ENCODE measurements around the gene SLC1A2.

SLC1A2 gene

DNA sequence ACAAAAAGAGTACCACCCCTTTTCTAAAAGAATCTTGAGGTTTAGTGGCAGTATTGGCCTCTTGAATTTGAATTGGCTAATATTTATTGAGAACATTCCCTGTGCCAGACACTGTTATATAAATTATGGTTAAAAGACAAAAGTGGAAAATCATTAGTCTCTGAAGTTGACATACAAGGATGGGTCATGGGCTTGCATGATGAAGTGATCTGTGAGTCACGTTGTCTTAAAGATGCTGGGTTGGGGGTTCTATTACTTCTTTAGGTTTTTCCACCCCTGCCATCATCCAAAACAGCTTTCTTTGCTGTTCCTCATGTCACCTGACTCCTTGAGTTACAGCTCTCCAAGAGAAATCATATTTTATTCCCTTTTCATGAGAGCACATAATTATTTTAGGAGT lies 195.4 kb downstream of the SLC1A2 start:
- TF ChIP-seq, protein P1, sequence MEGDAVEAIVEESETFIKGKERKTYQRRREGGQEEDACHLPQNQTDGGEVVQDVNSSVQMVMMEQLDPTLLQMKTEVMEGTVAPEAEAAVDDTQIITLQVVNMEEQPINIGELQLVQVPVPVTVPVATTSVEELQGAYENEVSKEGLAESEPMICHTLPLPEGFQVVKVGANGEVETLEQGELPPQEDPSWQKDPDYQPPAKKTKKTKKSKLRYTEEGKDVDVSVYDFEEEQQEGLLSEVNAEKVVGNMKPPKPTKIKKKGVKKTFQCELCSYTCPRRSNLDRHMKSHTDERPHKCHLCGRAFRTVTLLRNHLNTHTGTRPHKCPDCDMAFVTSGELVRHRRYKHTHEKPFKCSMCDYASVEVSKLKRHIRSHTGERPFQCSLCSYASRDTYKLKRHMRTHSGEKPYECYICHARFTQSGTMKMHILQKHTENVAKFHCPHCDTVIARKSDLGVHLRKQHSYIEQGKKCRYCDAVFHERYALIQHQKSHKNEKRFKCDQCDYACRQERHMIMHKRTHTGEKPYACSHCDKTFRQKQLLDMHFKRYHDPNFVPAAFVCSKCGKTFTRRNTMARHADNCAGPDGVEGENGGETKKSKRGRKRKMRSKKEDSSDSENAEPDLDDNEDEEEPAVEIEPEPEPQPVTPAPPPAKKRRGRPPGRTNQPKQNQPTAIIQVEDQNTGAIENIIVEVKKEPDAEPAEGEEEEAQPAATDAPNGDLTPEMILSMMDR (IDR thresholded peaks at IDR 0.05): no peak
- Histone ChIP-seq H3K27ac (no peak overlapping the region), H3K4me3 (no peak overlapping the region)
- no peak for DNase-seq (ENCODE audit: low spot score)

DNA sequence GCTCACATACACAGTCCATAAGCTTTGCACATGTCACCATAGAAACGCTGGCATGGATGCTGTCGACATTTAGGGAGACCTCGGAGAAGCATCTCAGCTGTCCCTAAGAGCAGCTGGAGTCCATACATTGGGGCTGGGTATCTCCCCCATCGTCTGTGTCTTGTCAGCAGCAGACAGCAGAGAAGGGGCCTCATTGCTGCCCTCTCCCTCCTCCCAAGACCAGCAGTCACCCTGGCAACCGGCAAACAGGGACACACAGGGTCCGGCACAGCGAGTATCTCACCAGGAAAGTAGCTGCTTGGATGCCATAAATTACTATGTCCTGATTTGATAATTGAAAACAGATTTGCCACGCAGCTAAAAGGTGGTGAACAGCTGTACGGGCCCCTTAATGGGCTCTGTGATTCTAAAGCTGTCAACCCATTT lies 196.0 kb downstream of the SLC1A2 start:
- no peak for DNase-seq (ENCODE audit: low spot score)
- TF ChIP-seq, protein P1 (IDR thresholded peaks at IDR 0.05): no peak
- Histone ChIP-seq H3K27ac (peak overlapping the region; percentile 20 to 54), H3K4me3 (no peak overlapping the region)

DNA sequence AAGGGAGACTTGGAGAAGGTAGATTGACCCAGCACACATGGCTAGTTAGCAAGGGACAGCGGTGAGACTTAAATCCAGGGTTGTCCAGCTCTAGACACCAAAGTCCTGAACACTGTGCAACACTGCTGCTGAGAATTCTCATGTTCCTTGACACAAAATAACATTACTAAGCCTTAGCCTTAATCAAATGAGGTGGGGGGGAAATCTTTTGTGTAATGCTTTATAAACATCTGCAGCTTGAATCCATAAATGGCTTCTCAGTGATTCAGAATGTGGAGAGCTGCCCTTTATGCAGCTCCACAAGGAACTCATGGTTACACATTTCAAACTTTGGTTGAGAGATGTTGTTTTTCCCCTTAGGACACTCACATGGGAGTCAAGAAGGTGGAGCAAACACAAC lies 200.4 kb downstream of the SLC1A2 start:
- H3K27ac ChIP-seq: no peak overlapping the region

DNA sequence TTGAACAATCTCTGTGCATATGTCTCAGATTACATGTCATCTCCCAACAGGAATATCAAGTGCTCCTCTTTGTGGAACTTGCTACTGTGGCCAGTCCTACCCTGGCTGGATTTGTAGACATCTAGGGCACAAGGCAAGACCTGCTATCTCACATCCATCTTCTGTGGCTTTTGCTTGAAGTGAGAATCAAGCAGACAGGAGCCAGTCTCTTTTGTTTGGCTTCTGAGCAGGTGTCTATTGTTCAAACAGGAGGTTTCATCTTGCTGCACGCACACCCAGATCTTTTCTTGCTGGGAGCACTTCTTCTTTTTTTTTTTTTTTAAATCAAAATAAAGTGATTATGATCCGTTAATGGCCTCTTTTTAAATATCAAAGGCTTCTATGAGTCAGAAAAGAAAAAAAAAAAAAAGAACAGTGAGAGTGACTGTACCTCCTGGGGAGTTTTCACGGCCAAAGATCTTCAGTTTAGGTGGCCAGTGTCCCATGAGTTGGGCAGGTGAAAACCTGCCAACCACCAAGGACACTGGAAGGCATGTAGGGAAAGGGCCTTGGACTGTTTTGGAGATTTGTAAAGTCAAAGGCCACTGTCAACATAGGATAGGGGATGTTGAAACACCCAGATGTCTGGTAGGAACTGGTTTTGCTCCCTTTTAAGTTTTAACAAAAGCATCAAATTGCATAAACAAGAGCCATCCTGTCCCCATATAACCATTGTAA lies 202.2 kb downstream of the SLC1A2 start:
- H3K27ac ChIP-seq: no peak overlapping the region
- DNase-seq (ENCODE audit: low spot score): no peak
- no peak overlapping the region for H3K4me3 ChIP-seq
- TF ChIP-seq, protein P1 (IDR thresholded peaks at IDR 0.05): no peak

More for the DNA sequence above, 200.4 kb downstream of the SLC1A2 start:
- H3K4me3 ChIP-seq: no peak overlapping the region
- TF ChIP-seq, protein P1 (IDR thresholded peaks at IDR 0.05): no peak
- DNase-seq (ENCODE audit: low spot score): no peak

DNA sequence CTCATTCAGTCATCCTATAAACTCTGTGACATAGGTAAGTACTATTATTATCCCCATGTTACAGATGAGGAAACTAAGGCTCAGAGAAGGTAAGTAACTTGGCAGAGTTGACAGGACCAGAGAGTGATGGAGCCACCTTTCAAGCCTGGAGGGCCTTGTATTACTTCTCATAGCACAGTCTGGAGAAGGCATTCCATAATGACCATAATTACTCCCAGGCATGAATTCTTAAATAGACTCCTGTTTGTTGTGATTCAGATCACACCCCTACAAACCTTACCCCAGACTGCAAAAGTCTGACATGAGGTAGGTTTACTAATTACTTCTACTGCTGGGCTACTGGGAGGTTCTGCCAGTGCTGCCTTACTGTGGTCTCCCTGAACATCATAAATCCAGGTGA lies 203.4 kb downstream of the SLC1A2 start:
- no peak for DNase-seq (ENCODE audit: low spot score)
- Histone ChIP-seq H3K27ac (no peak overlapping the region), H3K4me3 (no peak overlapping the region)
- TF ChIP-seq, protein P1 (IDR thresholded peaks at IDR 0.05): no peak

DNA sequence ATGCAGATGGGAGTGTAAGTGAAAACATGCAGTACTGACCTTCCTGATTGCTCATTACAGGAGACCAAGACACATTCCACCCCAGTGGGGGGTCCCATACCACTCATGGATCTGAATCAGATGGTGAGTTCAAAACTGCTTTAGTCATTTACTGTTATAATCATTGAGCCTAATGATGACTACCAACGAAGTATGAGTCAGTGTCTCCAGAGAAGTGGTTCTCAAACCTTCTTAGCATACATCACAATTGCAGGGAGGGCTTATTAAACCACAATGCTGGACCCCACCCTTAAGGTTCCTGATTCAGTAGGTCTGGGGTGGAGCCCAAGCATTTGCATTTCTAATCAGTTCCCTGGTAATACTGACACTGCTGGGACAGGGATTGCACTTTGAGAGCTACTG lies 204.6 kb downstream of the SLC1A2 start:
- H3K4me3 ChIP-seq: no peak overlapping the region
- peak overlapping the region in 1 of 2 donors; percentile 41 for H3K27ac ChIP-seq
- TF ChIP-seq, protein P1 (IDR thresholded peaks at IDR 0.05): no peak
- no peak for DNase-seq (ENCODE audit: low spot score)

DNA sequence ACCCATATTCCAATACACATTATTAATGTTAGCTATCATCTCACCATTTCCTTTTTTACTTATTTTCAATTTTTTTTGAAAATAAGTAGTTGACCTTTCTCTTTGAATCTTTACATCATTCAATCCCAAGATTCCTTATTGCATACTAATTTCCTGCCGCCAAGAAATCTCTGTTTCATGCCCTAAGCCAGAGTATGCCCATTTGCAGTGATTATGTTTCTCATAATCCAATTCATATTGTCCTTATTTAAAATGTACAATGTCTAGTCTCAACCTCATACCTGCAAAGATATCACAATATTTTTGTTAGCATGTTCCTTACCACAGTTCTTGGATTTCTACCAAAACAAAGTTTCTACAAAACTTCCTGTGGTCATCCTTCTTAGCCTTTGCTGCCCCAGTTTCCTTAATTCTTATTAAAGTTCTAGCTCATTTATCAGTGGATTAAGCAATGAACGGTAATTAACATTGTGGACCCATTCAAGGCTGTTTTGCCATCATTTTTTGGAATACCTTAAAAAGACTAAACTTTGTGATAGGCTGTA lies 205.1 kb downstream of the SLC1A2 start:
- TF ChIP-seq, protein P1 (IDR thresholded peaks at IDR 0.05): no peak
- DNase-seq (ENCODE audit: low spot score): no peak
- Histone ChIP-seq H3K27ac (peak overlapping the region in 1 of 2 donors; percentile 41), H3K4me3 (no peak overlapping the region)

Data from coronary artery (tissue), 2 donors.